Kidney epithelial cell (primary cell): ENCODE results near the gene PPP1R8. TPM values are rescaled to one million over a fixed set of nuclear protein-coding genes. Genes with fewer than 3 reads are reported as not detected.

Experiments
- DNase-seq: peaks from one replicate; pipeline ENCODE4 v3.0.0-alpha.2; 2010; ENCODE audit warnings: low read depth
- H3K27me3 ChIP-seq: 2 replicates; pipeline ENCODE4 v1.6.0; 2011; ENCODE audit warnings: low read length; ENCODE audit not compliant: control insufficient read depth, insufficient read depth
- H3K36me3 ChIP-seq: 2 replicates; pipeline ENCODE4 v1.5.1; 2011; ENCODE audit warnings: low read length; ENCODE audit not compliant: control insufficient read depth, insufficient read depth
- H3K4me3 ChIP-seq: 2 replicates; pipeline ENCODE4 v1.5.1; 2011; ENCODE audit warnings: low read depth, mild to moderate bottlenecking, control low read depth, low read length
- CTCF ChIP-seq: IDR thresholded peaks from 2 replicates; pipeline ENCODE4 v1.5.1; 2011; ENCODE audit warnings: mild to moderate bottlenecking, moderate library complexity, low read length, control low read depth, inconsistent platforms; ENCODE audit not compliant: insufficient read depth, poor library complexity, severe bottlenecking
- total RNA-seq: library from RNA; depleted of rRNA; stranded (reverse); fragments of >200 nt; gene quantifications from 2 replicates; pipeline ENCODE4 v1.2.3, GENCODE V29; 2015

The PPP1R8 gene
- total RNA-seq, 1 donor from 2014 or later = 53.1 TPM

- H3K4me3 ChIP-seq = peak within 1 kb of the TSS; percentile 57
- peaks cover 1% of the 10 kb centered on the region for H3K36me3 ChIP-seq
- TF ChIP-seq CTCF = no peak
- DNase-seq = no peak
- no peaks in the 10 kb centered on the region for H3K27me3 ChIP-seq
Measured at GRCh38 chr1:27872059-27872801, 41.6 kb downstream of the PPP1R8 start, which contains the start of gene THEMIS2. Gene THEMIS2, plus strand, starts transcription at chr1:27872544. Its CDS starts 28 bp downstream, at chr1:27872572.

GRCh38 chr1:27872802-27873551 is 42.4 kb downstream of the PPP1R8 start:
- Histone ChIP-seq H3K27me3 (no peaks in the 10 kb centered on the region), H3K36me3 (peaks cover 1% of the 10 kb centered on the region), H3K4me3 (peak overlapping the region; percentile 57)
- DNase-seq = no peak
- TF ChIP-seq CTCF = no peak

GRCh38 chr1:27873671-27874384 is 43.2 kb downstream of the PPP1R8 start:
- no peak for DNase-seq
- no peak for TF ChIP-seq CTCF
- H3K36me3 ChIP-seq = peaks cover 1% of the 10 kb centered on the region
- no peak overlapping the region for H3K4me3 ChIP-seq
- no peaks in the 10 kb centered on the region for H3K27me3 ChIP-seq

DNA sequence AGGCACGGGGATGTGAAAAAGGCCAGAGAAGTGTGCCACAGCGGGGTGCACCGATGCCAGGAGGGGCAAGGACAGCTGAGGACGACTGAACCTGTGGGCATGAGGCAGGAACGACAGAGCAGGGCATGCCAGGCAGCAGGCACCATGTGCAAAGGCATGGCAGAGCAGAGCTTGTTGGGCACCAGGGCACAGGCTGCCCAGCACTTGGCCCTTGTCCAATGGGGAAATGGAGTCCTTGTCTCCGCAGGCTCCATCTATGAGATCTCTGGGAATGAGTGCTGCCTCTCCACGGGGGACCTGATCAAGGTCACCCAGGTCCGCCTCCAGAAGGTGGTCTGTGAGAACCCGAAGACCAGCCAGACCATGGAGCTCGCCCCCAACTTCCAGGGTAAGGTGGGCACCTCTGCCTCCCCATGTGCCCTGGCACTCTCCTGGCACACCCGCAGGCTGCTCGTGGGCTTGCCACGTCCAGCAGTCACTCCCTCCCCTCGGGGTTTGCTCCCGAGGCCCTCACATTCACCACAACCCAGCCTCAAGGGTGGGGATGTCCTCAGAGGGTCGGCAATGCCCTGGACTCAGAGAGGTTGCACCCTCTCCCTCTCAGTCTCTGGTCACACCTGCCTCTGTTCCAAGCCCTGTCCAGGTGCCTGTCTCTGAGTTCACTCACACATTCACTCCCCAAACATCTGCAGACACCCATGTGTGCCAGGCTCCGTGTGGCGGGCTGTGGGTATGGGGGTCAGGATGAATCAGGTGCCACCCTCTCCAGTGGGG is 45.9 kb downstream of the PPP1R8 start:
- no peak for DNase-seq
- no peak overlapping the region for H3K4me3 ChIP-seq
- H3K27me3 ChIP-seq = no peaks in the 10 kb centered on the region
- peaks cover 2% of the 10 kb centered on the region for H3K36me3 ChIP-seq
- TF ChIP-seq CTCF = no peak

DNA sequence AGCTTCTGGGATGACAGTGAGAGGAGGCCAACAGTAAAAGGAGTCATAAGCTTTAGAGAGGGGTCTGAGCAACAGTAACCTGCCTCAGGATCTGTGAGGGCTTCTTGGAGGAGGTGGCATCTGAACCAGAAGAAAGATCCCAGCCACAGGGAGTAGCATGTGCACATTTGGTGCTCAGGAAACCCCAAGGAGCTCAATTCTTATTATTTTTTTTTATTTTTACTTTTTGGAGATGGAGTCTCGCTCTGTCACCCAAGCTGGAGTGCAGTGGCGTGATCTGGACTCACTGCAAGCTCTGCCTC is 46.5 kb downstream of the PPP1R8 start:
- Histone ChIP-seq H3K27me3 (no peaks in the 10 kb centered on the region), H3K36me3 (peaks cover 2% of the 10 kb centered on the region), H3K4me3 (no peak overlapping the region)
- no peak for TF ChIP-seq CTCF
- DNase-seq = no peak
